HG03135 (cell line): ENCODE data around the gene TAF1.
A peak's percentile ranks its signal among the peaks of the same experiment; 100 is the strongest.
"Not testable (repeated sequence)": the region's sequence is repeated elsewhere in the genome, so short reads cannot be mapped to it uniquely, and the experiment has no call there.

Experiments
- ATAC-seq: cut with Tn5 transposase; IDR thresholded peaks from one replicate; pipeline ENCODE4 v1.9.1; 2021; ENCODE audit warnings: mild to moderate bottlenecking, moderate library complexity; ENCODE audit not compliant: unreplicated experiment

The TAF1 gene

DNA sequence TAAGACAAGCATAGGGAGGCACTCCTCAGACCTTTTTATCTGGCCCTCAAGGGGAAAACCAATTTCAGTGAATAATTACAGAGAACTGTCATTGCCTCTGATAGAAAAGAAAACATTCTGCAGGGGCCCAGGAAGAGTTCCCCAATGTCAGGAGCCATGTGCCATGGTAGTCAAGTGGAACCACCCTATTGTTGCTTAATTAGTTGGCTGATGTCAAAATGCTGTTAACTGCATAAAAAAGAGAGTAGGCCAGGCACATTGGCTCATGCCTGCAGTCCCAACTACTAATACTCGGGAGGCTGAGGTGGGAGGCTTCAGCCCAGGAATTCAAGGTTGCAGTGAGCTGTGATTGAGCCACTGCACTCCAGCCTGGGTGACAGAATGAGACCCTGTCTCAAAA, 138.2 kb downstream of the TAF1 start:
- no peak for ATAC-seq

DNA sequence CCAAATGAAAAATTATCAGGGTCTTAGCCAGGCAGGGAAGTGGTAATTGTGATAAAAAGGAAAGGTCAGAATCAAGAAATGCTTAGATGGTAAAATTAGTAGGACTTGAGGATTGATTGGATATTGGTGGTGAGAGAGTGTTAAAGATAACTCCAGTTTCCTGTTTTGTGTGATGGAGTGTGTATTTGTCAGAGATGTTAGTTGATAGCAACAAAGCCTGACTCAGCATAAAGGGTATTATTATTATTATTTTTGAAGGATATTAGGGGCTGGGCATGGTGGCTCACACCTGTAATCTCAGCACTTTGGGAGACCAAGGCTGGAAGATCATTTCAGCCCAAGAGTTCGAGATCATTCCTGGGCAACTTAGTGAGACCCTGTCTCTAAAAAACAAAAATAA, 143.1 kb downstream of the TAF1 start:
- ATAC-seq: no peak

DNA sequence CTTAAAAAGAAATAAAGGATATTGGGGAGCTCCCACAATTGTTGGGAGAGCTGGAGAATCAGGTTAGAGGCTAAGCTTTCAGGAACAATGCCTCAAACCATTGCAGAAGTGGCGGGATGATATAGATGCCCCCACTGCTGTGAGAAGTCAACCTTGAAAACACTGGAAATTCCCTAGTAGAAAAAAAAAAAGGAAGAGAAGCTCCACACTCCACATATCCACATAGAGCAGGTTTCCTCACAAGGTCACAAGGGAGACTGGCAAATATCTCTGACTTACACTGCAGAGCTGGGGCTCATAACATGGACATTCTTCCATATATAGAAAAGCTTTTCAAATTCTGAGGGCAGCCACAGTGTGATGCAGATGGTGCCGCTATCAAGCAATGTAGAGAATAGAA, 144.0 kb downstream of the TAF1 start:
- no peak for ATAC-seq

DNA sequence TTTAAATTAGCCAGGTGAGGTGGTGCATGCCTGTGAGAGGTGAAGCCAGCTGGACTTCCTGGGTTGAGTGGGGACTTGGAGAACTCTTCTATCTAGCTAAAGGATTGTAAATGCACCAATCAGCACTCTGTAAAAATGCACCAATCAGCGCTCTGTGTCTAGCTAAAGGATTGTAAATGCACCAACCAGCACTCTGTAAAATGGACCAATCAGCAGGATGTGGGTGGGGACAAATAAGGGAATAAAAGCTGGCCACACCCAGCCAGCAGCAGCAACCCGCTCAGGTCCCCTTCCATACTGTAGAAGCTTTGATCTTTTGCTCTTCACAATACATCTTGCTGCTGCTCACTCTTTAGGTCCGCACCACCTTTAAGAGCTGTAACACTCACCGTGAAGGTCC, 147.6 kb downstream of the TAF1 start:
- ATAC-seq: not testable (repeated sequence)

DNA sequence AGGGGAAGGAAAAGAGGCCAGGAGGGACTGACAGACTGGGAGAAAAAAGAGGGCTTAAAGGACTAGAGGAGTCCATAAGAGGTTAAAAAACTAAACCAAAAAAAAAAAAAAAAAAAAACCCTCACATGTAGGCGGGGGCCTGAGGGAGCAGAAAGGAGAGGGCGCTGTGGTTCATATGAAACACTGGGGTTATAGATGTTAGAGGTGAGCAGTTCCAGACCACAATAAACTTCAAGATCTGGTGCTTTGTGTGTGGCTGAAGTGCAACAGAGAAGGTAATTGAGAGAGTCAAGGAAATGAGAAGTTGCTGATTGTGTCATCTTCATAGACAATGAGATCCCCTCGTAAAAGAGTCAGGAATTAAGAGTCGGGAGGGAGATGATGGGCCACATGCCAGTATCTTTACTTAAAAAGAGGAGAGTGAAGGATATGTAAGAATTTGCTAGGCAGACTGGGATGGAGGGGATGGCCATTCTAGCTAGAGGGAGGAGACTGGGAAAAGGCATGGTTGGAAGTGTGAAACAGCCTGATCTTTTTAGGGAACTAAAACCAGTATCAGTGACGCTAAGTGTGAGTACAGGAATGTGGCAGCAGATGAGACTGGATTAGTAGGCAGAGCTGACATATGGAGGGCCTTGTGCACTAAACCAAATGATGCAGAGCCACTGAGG, 148.3 kb downstream of the TAF1 start:
- ATAC-seq: peak; percentile 77

DNA sequence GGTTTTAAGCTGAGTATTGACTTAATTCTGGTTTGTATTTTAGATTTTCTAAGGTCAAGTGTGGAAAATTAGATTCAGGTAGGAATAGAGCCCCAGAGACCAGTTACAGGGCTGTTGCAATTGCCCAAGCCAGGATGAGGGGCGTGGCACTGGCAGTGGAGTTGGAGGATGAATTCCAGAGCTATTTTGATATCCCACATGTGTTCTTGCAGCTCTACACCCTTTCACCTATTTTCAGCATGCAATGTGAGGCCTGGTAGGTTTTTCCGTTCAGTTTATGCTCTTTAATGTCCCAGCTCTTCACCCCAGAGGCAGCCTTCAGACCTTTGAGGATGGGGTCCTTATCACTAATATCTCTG, 148.9 kb downstream of the TAF1 start:
- no peak for ATAC-seq
